ENCODE measurements around the gene ADGRG2. TPM values are rescaled to one million over a fixed set of nuclear protein-coding genes. Genes with fewer than 3 reads are reported as not detected.

The ADGRG2 gene
- total and polyA plus RNA-seq, 3 donors from 2014 or later: 5.0 to 17.2 (median 5.8) TPM

DNA sequence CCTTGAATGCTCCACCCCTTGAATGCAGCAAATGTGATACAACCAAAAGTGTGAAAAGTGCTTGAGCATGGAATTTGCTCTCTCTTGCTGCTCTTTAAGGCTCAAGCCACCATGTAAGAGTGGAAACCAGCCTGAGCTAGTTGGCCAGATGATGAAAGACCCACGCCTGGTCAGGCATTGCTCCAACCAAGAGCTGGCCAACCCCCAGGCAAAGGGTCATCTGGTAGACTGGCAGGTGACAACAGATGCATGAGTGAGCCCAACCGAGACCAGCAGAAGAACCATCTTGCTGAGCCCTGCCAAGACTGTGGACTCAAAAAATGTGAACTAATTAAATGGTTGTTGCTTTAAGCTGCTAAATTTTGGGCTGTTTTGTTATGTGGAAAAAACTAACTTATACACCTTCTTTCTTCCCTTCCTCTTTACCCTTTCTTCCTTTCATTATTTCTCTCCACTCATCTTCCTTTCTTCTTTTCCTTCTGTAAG lies 32.7 kb downstream of the ADGRG2 start:
- 92 to 94% methylated on average over 2 of the region's 2 CpGs for WGBS, 2 donors
- TF ChIP-seq, protein P1, sequence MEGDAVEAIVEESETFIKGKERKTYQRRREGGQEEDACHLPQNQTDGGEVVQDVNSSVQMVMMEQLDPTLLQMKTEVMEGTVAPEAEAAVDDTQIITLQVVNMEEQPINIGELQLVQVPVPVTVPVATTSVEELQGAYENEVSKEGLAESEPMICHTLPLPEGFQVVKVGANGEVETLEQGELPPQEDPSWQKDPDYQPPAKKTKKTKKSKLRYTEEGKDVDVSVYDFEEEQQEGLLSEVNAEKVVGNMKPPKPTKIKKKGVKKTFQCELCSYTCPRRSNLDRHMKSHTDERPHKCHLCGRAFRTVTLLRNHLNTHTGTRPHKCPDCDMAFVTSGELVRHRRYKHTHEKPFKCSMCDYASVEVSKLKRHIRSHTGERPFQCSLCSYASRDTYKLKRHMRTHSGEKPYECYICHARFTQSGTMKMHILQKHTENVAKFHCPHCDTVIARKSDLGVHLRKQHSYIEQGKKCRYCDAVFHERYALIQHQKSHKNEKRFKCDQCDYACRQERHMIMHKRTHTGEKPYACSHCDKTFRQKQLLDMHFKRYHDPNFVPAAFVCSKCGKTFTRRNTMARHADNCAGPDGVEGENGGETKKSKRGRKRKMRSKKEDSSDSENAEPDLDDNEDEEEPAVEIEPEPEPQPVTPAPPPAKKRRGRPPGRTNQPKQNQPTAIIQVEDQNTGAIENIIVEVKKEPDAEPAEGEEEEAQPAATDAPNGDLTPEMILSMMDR (IDR thresholded peaks at IDR 0.05): no peak
- no peak for TF ChIP-seq POLR2A (IDR thresholded peaks at IDR 0.05)
- no peak for DNase-seq
- Histone ChIP-seq H3K4me3 (no peak overlapping the region), H3K27ac (no peak overlapping the region), H3K4me1 (no peaks in the 10 kb centered on the region), H3K27me3 (no peaks in the 10 kb centered on the region), H3K9me3 (no peaks in the 10 kb centered on the region), H3K36me3 (ENCODE audit: low read depth, missing control alignments) (no peaks in the 10 kb centered on the region)
- intact Hi-C loops (cut with DNase I; ENCODE audit: low total_unique reads): no loop called here

DNA sequence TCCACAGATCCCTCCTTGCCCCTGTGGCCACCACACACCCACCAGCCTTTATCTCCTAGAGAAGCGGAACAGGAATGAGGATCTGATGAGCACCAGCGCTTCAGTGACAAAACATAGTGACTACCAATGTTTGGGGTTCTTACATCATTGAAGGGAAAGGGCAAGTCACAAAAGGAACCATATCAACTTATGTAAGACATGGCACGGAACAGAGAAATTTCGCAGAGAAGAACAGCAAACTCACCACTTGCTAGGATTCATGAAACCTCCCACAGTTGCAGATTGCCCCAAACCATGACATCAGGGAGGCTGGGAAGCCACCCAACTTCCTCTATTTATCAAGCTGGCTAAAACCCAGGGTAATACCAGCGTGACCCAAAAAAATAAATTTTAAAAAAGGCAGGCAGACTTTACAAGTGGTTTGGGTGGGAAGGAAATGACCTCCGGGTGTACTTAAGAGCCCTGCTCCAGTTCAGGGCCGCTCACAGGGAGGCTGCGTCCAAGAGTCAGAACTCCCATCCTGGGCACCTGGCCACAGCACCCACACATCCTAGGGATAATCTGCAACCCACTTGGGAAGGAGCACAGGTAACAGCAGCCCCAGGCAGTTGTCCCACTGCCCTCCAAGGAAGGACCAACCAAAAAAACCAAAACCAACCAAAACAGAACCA lies 36.0 kb downstream of the ADGRG2 start:
- Histone ChIP-seq H3K27ac (no peak overlapping the region), H3K4me1 (no peaks in the 10 kb centered on the region), H3K4me3 (no peak overlapping the region), H3K27me3 (no peaks in the 10 kb centered on the region), H3K36me3 (ENCODE audit: low read depth, missing control alignments) (no peaks in the 10 kb centered on the region), H3K9me3 (no peaks in the 10 kb centered on the region)
- intact Hi-C loops (cut with DNase I; ENCODE audit: low total_unique reads): no loop called here
- WGBS, 2 donors: 70% methylated on average over 5 to 8 of the region's 8 CpGs
- DNase-seq: no peak
- no peak for TF ChIP-seq POLR2A (IDR thresholded peaks at IDR 0.05)
- TF ChIP-seq, protein P1 (IDR thresholded peaks at IDR 0.05): no peak

DNA sequence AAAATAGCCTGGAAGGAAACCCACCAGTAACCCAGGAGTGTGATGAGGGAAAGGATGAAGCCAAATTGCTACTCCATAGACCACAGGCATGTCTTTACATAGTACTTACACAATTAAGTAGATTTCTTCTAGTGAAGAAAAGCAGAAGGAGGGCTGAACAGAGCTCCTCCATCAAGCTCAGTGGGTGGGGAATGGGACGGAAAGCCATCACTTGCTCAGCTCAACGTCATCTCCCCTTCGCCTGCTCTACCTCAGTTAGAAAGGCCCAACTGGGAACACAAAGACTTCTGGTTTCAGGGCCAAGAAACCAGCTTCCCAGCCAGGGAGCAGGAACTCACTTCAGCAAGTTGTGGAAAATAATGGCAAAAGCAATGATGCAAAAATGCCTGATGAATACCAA lies 36.6 kb downstream of the ADGRG2 start:
- Histone ChIP-seq H3K9me3 (no peaks in the 10 kb centered on the region), H3K27me3 (no peaks in the 10 kb centered on the region), H3K36me3 (ENCODE audit: low read depth, missing control alignments) (no peaks in the 10 kb centered on the region), H3K4me1 (no peaks in the 10 kb centered on the region), H3K4me3 (no peak overlapping the region), H3K27ac (no peak overlapping the region)
- TF ChIP-seq, protein P1 (IDR thresholded peaks at IDR 0.05): no peak
- no peak for TF ChIP-seq POLR2A (IDR thresholded peaks at IDR 0.05)
- no peak for DNase-seq
- intact Hi-C loops (cut with DNase I; ENCODE audit: low total_unique reads): no loop called here
- 100% methylated on average over 3 of the region's 3 CpGs for WGBS, 2 donors

DNA sequence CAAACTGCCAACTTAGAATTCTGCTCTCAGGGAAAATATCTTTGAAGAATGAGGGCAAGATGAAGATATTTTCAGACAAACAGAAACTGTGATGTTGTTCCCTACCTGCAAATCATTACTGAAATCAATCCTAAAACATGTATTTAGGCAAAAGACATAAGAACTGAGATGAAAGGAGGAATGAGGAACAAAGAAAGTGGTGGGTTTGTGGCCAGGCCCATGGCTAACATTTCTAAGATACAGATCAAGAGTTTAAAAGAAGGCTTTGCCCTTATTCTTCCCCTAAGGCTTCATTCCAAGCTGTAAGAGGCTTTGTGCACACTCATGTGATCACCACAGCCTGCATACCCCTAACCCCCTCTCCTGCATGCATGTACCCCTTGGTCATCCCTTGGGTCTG lies 46.5 kb downstream of the ADGRG2 start:
- Histone ChIP-seq H3K9me3 (no peaks in the 10 kb centered on the region), H3K27ac (no peak overlapping the region), H3K4me1 (no peaks in the 10 kb centered on the region), H3K27me3 (no peaks in the 10 kb centered on the region), H3K36me3 (ENCODE audit: low read depth, missing control alignments) (no peaks in the 10 kb centered on the region), H3K4me3 (no peak overlapping the region)
- TF ChIP-seq POLR2A (IDR thresholded peaks at IDR 0.05): no peak
- TF ChIP-seq, protein P1 (IDR thresholded peaks at IDR 0.05): no peak
- no peak for DNase-seq
- intact Hi-C loops (cut with DNase I; ENCODE audit: low total_unique reads): no loop called here

DNA sequence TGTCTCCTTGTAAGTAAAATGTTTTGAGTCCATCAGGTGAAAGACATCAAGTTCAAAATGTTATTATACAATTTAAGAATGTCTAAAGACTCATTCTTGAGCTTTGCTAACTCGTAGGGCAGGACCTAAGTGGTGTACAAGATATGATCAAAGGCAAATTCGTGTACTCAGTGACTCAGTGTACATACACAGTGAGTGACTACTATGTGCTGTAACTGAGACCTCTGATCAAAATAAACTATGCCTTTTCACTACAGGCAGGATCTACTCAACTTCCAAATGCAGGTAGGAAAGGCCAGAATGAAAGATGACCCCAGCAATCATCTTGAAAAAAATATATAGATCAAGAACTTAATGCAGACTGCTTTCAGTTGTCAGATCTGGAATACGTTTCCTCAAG lies 49.9 kb downstream of the ADGRG2 start:
- H3K9me3 ChIP-seq: no peaks in the 10 kb centered on the region

More for the DNA sequence above, 49.9 kb downstream of the ADGRG2 start:
- no peak overlapping the region for H3K4me3 ChIP-seq
- TF ChIP-seq, protein P1 (IDR thresholded peaks at IDR 0.05): no peak
- no peak for TF ChIP-seq POLR2A (IDR thresholded peaks at IDR 0.05)
- no peaks in the 10 kb centered on the region for H3K4me1 ChIP-seq
- 79 to 84% methylated on average over 3 of the region's 3 CpGs for WGBS, 2 donors
- intact Hi-C loops (cut with DNase I; ENCODE audit: low total_unique reads): no loop called here
- H3K27ac ChIP-seq: no peak overlapping the region
- H3K27me3 ChIP-seq: no peaks in the 10 kb centered on the region
- no peaks in the 10 kb centered on the region for H3K36me3 ChIP-seq (ENCODE audit: low read depth, missing control alignments)
- DNase-seq: no peak

Data from testis (tissue), 3 donors.